Measurements from ENCODE around the gene CCDC12.

Gene CCDC12

DNA sequence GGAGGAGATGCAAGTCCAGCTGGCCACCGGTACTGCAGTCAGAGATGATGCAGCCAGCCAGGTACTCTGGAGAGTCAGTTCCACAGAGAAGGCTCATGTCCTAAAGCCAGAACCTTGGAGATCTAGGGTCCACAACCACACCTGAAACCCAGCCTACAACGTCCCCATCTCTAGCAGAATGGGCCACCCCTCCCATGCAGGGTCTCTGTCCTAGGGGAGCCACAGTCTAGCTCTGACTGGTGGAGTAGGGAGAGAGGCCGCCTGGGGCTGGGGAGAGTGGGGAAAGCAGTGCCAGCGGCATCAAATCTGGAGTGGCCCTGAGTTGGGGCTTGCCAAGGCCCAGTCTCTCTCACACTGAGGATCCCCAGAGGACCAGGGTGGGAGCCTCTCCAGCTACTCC, 55.5 kb downstream of the CCDC12 start:
- peak; percentile 16 to 25 for DNase-seq
- H3K36me3 ChIP-seq = peaks cover 66 to 91% (median 86%) of the 10 kb centered on the region in 3 donors
- no peak for TF ChIP-seq CTCF (IDR thresholded peaks at IDR 0.05)

DNA sequence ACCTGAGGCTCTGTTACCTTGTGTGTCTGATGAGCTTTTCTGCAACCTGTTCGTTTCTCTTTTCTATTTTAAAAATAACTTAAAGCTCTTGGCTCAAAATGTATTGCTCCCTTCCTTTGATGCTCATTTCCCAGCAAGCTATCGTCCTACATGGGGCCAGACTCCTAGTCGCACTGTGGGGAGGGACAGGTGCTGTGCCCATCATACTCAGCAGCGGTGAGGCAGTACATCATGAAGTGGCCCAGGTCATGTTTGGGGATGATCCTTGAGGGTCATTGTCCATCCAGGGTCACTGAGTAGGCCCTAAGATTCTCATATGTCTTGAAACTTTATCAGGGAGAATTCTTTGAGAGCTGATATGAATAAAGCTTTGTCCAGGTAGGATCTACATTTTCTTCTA, 57.9 kb downstream of the CCDC12 start:
- Histone ChIP-seq H3K27me3 (no peaks in the 10 kb centered on the region), H3K4me1 (peaks cover 0 to 6% (median 3%) of the 10 kb centered on the region in 4 donors), H3K9me3 (no peaks in the 10 kb centered on the region), H3K36me3 (peaks cover 52 to 70% (median 66%) of the 10 kb centered on the region in 3 donors), H3K27ac (no peak overlapping the region), H3K4me3 (no peak overlapping the region)
- peak in 1 of 2 donors; percentile 40 for DNase-seq
- TF ChIP-seq CTCF (IDR thresholded peaks at IDR 0.05) = no peak
- intact Hi-C loops (cut with DNase I; ENCODE audit: low total_unique reads) = no loop called here

More for the DNA sequence above, 55.5 kb downstream of the CCDC12 start:
- no peak overlapping the region for H3K27ac ChIP-seq
- no peaks in the 10 kb centered on the region for H3K9me3 ChIP-seq
- H3K27me3 ChIP-seq = no peaks in the 10 kb centered on the region
- intact Hi-C loops (cut with DNase I; ENCODE audit: low total_unique reads) = loop anchor here (5.0 to 10.0 kb wide), 2 partner anchors 76 to 404 kb away; no protein-coding TSS in a partner anchor
- no peak overlapping the region for H3K4me3 ChIP-seq
- H3K4me1 ChIP-seq = peaks cover 0 to 27% (median 15%) of the 10 kb centered on the region in 4 donors

- H3K36me3 ChIP-seq = peaks cover 51 to 66% (median 61%) of the 10 kb centered on the region in 3 donors
- no peaks in the 10 kb centered on the region for H3K27me3 ChIP-seq
- TF ChIP-seq CTCF (IDR thresholded peaks at IDR 0.05) = no peak
- no peaks in the 10 kb centered on the region for H3K9me3 ChIP-seq
- H3K4me1 ChIP-seq = peaks cover 0 to 4% (median under 1%) of the 10 kb centered on the region in 4 donors
- no peak for DNase-seq
- intact Hi-C loops (cut with DNase I; ENCODE audit: low total_unique reads) = no loop called here
- no peak overlapping the region for H3K27ac ChIP-seq
- no peak overlapping the region for H3K4me3 ChIP-seq
Observed at GRCh38 chr3:46918202-46918601, 58.3 kb downstream of the CCDC12 start.

DNA sequence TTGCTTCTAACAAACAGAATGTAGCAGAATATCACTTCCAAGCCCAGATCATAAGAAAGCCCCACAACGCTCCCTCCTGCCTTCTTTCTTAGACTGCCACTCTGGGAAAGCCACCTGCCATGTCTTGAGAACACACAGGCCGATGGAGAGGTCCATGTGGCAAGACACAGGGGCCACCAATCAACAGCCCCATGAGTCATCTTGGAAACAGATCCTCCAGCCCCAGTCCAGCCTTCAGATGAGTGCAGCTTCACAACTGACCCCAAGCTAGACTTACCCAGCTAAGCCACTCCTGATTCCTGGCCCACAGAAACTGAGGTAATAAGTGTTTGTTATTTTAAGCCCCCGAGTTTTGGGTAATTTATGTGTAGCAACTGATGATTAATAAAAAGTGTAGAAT, 59.3 kb downstream of the CCDC12 start:
- peak in 1 of 2 donors; percentile 12 for DNase-seq
- Histone ChIP-seq H3K36me3 (peaks cover 42 to 56% (median 52%) of the 10 kb centered on the region in 3 donors), H3K4me3 (no peak overlapping the region), H3K27me3 (no peaks in the 10 kb centered on the region), H3K27ac (no peak overlapping the region), H3K9me3 (no peaks in the 10 kb centered on the region), H3K4me1 (peaks cover 0 to 3% (median 0%) of the 10 kb centered on the region in 4 donors)
- no peak for TF ChIP-seq CTCF (IDR thresholded peaks at IDR 0.05)
- intact Hi-C loops (cut with DNase I; ENCODE audit: low total_unique reads) = no loop called here

GRCh38 chr3:46916799-46917198, 59.7 kb downstream of the CCDC12 start:
- Histone ChIP-seq H3K4me3 (no peak overlapping the region), H3K9me3 (no peaks in the 10 kb centered on the region), H3K36me3 (peaks cover 38 to 52% (median 47%) of the 10 kb centered on the region in 3 donors), H3K4me1 (peaks cover 0 to 3% (median 0%) of the 10 kb centered on the region in 4 donors), H3K27ac (no peak overlapping the region), H3K27me3 (no peaks in the 10 kb centered on the region)
- no peak for TF ChIP-seq CTCF (IDR thresholded peaks at IDR 0.05)
- intact Hi-C loops (cut with DNase I; ENCODE audit: low total_unique reads) = no loop called here
- no peak for DNase-seq

DNA sequence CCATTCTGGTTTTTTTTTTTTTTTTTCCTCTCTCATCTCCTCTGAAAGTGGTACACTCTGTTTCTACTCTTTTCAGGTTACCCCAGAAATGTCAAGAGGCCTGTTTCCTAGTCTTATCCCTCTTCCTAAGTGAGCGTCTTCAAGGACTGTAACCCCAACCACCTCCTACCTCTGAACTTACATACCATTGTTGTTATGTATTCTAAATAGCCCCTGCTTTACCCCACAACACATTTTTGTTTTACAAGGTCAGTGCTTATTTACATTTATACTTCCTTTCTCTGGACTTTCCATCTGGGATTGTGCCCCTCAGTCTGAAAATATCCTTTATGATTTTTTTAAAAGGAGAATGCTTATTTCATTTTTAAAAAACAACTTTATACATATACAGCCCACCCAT, 60.3 kb downstream of the CCDC12 start:
- H3K36me3 ChIP-seq = peaks cover 33 to 47% (median 42%) of the 10 kb centered on the region in 3 donors
- H3K4me3 ChIP-seq = no peak overlapping the region
- no peak for DNase-seq
- H3K9me3 ChIP-seq = no peaks in the 10 kb centered on the region
- peaks cover 0 to 3% (median 0%) of the 10 kb centered on the region in 4 donors for H3K4me1 ChIP-seq
- H3K27ac ChIP-seq = no peak overlapping the region
- H3K27me3 ChIP-seq = no peaks in the 10 kb centered on the region
- intact Hi-C loops (cut with DNase I; ENCODE audit: low total_unique reads) = no loop called here
- no peak for TF ChIP-seq CTCF (IDR thresholded peaks at IDR 0.05)

Data from tibial artery (tissue), 4 donors.